GM10266 (cell line): ENCODE measurements around the gene DCP1B.

ENCODE experiments used
- DNase-seq: peaks from one replicate; pipeline ENCODE4 v3.0.0; 2012; ENCODE audit errors: extremely low spot score
- TF ChIP-seq, protein P1 (sequence below): IDR thresholded peaks from 2 replicates; pipeline ENCODE4 v1.5.1; 2012; ENCODE audit warnings: mild to moderate bottlenecking, low read depth; ENCODE audit not compliant: control insufficient read depth, insufficient read depth; ENCODE audit errors: missing control alignments

Gene DCP1B

DNA sequence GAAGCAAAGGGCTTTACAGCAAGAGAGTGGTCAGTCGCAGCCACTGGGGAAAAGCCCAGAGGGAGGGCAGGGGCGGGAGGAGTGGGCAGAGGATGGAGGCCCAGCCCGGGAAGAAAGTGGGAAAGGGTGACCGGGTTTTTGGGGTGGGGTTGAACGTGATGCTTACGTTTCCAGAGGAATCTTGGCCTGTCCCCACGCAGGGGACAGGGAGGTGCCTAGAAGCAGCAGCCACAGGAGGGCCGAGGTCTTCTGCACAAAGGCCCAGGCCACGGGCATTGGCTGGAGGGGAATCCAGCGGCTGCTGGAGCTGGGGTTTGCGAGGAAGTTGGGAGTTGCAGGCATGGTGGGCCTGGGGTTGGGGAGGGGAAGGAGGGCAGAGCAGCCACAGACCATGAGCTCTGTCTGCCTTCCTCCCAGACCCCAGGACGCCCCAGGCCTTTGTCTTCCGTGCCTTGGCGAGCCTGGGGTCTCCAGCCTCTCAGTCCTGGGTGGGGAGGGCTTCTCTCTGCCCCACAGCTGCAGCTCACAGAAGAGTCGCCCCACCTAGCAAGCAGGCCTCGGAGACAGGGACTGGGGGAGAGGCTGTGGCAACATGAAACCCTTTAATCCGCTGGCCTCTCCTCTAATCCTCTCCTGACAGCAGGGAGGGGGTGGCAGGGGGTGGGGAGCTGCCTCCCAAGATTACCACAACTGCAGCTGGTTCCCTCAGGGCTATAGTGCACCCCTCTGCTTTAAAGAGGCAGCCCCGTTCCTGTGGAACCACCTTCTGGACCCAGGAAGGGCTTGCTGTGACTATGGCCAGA is 86.0 kb downstream of the DCP1B start, which contains the start of gene CACNA2D4:
TSS of gene CACNA2D4 (minus strand) at position 572 of the 803 bp plus-strand sequence. CDS start at position 393, 179 bp downstream.
- TF ChIP-seq, protein P1, sequence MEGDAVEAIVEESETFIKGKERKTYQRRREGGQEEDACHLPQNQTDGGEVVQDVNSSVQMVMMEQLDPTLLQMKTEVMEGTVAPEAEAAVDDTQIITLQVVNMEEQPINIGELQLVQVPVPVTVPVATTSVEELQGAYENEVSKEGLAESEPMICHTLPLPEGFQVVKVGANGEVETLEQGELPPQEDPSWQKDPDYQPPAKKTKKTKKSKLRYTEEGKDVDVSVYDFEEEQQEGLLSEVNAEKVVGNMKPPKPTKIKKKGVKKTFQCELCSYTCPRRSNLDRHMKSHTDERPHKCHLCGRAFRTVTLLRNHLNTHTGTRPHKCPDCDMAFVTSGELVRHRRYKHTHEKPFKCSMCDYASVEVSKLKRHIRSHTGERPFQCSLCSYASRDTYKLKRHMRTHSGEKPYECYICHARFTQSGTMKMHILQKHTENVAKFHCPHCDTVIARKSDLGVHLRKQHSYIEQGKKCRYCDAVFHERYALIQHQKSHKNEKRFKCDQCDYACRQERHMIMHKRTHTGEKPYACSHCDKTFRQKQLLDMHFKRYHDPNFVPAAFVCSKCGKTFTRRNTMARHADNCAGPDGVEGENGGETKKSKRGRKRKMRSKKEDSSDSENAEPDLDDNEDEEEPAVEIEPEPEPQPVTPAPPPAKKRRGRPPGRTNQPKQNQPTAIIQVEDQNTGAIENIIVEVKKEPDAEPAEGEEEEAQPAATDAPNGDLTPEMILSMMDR: no peak
- DNase-seq: peak; percentile 14

DNA sequence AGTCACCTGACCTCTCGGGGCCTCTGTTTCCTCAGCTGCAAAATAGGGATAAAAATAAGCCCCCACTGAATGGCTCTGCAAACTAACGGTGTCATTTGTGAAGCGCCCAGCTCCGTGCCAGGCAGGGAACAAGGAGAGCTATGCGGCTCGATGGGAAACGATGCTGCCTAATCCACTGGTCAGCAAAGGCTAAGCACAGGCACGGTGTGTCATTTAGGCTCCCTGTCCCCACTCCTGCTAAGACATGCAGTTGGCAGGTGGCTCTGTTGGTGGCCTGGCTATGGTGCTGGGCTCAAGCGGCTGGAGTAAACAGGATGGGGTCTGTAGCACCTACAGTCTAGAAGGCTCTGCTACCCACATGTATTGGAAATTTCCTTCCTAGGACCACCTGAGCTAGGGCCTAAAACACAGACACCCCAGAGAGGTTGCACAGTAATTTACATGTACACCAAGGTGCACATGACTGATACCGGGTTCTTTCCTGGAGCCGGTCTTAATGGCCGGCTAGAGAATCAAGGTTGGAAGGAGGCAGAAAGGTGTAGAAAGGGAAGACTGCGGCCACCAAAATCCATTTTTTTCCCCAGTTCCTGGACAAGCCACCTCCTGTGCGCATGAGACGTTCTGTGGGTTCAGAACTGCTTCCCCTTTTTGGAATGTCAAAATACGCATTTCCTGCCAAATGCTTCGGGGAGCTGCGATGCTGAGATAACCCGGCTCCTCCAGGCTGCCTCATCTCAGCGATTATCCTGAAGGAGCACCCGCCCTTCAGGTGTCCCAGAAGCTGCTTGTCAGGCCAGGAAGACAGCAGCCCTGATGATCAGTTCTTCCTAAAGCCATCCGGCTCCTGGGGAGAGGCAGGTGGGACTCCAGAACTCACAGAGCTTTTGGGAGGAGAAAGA is 86.8 kb downstream of the DCP1B start:
- peak; percentile 16 for DNase-seq
- TF ChIP-seq, protein P1: no peak

DNA sequence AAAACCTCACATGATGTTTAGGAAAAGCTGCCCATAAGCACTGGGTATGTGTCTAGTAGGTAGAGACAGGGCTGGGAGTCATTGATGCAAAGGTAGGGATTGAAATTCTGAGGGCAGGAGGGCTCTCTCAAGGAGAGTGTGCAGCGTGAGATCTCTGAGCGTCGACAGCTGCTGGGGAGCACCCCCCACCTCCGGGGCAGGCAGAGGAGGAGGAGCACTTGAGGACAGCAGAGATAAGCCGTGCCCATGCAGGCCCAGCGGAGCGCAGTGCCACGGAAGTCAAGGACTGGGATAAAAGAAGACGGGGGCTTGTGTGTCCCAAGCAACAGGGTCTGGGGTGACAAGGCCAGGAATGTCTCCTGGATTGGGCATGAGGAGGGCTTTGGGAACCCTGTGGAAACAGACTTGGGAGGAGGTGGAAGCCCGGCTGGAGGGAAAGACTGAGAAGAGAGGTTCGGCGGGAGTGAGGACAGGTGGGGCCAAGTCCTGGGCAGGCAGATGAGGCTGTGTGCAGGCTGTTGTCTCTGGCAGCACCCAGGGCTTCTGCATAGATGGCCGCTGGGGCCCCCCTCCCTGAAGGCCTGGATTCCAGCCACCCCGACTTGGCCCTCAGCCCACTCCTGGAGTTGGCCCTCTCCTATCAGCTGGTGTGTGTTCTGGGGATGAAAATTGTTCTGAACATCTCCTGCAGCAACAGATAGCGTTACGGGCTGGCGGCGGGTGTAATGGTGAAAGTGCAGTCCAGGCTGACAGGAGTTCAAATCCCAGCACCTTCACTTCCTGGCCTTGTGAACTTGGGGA is 87.7 kb downstream of the DCP1B start:
- TF ChIP-seq, protein P1: no peak
- DNase-seq: peak; percentile 12

DNA sequence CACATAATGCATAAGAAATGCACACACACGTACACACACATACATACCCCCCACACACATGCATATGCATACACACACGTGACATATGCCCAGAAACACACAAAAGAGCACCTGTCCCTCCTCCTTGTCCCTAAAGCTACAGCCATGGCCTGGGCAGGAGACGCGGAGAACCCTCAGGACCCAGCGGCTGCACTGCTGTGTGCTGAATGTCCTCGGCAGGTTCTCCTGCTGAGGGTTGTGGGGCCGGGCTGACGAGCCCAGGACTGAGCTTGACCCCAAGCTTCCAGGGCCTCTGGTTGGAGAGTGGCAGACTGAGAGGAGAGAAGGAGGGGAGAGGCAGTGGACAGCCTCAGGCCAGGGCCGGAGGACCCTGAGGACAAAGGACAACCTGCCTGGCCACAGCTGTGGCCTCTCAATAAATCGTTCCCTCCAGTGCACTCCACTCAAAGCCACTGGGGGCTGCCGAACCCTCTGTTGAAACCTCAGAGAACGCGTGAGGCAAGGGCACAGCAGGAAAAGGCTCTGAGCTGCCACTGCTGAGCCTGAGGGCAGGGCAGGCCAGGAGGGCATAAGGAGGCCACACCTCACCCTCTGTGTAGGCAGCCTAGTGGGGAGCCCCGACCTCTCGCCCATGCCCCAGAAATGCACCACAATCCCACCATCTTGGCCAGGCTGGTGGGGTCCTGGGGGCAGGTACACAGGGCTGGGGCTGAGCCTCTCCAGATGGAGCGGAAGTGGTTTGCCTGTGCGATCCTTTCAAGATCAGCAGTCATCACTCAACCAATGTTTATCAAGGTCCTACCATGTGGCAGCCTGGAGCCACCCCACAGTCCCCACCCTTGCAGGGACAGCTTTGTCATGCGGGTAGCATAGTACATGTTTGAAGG is 88.9 kb downstream of the DCP1B start:
- DNase-seq: peak; percentile 18
- TF ChIP-seq, protein P1: no peak

DNA sequence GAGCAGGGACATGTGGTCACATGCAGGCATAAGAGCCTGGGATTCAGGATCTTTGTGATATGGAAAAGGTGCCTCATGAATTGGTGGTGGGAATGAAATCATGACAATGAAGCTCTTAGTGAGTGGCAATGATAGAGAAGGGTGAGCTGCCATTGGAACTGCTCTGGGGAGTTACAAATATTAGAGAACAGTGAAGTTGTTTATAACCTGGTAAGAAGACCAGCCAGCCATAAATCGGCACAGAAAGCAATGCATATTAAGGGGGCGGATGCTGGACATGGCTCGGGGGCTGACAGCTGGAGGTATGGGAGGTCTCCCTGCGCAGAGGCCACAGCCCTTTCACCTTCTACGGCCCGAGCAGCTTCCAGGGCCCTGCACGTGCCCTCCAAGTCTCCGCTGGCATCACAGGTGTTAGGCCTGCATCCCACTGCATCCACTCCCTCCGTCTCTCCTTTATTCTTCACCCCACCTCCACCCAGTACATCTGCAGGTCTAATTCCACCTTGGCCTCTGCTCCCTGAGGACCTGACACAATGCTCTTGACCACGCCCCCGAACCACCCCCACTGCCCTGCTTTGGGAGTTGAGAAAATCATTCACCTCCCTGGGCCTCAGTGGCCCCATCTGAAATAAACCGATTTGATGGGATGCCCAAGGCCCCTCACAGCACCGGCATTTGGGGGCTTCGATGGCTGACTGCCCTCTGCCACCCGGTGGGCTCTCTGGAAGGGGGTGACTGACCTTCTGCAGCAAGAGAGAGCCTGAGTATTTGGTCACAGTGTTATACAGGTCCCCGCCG is 89.9 kb downstream of the DCP1B start:
- TF ChIP-seq, protein P1: no peak
- peak; percentile 7 for DNase-seq
